GM21576 (cell line): ENCODE data around the gene MRPS27.

Source experiments
- ATAC-seq: cut with Tn5 transposase; IDR thresholded peaks from one replicate; pipeline ENCODE4 v1.9.1; 2021; ENCODE audit warnings: mild to moderate bottlenecking, moderate library complexity; ENCODE audit not compliant: unreplicated experiment

The MRPS27 gene

DNA sequence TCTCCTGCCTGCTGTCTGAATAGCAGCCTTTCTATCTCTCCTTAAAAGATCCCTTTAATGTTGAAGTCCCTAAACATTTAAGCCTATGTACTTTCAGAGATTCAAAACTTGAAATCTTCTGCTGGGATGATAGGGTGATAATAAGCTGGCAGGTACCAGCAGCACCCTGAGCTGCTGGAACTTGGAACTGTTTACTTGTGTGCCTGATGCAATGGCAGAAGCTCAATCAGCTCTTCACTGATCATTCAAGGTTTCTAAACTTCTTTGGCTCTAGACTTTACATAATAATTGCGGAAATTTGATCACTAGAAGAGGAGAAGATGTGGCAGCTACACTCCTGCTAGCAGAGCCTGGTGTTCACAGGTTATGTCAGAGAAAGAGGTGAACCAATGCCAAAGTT, 27.6 kb downstream of the MRPS27 start:
- ATAC-seq: no peak

DNA sequence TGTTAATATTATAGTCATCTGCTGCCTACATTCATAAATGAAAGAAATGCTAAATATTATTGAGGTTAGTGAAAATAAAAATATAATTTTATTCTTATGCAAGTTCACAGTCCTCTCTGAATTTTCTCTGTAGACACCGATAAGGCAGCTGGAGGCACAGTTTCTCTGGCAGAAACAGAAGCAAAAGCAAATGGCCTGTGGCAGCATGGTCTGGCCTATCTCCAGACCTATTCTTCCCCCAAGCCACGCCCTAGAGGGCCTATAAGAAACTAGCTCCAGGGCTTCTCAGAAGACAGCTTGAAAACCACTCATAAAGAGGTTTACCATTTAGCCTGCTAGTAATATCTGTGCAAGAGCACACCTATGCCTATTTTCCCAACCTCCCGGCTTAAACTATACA, 28.4 kb downstream of the MRPS27 start:
- no peak for ATAC-seq

DNA sequence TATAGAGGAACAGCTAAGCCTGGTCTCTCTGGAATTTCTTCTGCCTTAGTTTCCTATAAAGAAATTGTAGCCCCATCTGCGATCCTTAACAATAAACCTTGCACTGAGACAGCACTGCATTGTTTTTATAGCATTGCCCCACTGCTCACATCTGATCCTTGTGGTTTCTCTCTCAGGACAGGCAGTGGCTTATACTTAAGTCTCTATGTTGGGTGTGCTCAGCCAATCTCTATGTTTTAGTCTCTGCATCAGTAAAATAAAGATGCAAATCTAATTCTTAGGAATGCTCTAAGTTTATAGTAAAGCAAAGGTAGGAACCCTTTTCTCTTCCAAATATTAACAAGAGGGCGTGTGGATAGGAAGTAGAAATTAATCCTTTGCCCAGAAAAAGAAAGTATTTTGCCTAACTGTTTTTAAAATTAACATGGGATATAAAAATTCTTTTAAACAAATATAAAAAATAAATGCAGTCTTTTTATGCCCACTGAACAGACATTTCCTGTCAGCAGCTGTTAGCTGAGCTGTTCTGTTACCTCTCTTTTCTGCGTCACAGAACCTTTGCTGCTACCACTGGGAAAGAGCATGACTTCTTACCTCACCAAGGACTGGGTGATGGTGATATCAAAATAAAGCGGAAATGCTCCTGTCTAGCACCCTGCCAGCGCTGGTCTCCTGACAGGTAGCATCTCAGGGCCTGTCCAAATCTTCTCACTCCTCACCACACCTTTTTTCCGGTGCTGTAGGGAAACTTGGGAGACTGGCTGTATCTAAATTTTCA, 29.5 kb downstream of the MRPS27 start:
- no peak for ATAC-seq

DNA sequence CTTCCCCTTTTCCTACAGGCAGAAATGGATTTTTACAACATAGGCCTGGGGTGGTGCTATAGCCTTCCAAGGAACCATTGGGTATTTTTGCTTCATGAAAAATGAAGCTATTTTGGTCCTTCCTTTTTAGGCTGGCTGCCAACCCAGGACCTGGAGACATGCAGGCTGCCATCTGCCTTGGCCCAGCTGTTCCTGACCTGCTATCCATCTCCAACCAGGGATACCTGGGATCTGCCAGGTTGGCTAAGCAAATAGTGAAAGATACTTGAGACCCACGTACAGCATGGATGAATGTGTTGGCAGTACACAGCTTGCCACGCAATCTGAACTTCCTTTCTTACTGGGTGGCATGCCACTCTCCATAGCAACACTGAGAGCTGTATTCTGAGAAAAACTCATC, 31.1 kb downstream of the MRPS27 start:
- ATAC-seq: no peak

DNA sequence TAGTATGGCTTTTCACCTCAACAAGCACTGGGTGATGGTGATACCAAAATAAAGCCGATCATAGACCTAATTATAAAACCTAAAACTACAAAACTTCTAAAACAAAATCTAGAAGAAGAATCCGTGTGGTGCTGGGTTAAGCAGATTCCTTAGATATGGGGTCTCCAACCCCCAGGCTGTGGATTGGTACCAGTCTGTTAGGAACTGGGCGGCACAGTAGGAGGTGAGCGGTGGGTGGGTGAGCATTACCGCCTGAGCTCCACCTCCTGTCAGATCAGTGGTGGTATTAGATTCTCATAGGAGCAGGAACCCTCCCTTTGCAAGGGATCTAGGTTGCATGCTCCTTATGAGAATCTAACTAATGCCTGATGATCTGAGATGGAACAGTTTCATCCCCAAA, 33.2 kb downstream of the MRPS27 start:
- ATAC-seq: no peak

DNA sequence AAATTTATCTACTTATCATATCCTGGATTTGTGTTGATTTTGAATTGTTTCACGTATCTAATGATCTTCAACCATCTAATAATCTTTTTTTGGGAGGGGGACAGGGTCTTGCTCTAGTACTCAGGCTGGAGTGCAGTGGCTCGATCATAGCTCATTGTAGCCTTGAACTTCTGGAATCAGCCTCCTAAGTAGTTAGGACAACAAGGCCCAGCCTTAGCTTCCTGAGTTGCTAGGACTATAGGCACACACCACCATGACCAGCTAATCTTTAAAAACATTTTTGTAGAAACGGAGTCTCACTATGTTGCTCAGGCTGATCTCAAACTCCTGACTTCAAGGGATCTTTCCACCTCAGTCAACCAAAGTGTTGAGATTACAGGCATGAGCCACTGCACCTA, 34.6 kb downstream of the MRPS27 start:
- ATAC-seq: no peak

DNA sequence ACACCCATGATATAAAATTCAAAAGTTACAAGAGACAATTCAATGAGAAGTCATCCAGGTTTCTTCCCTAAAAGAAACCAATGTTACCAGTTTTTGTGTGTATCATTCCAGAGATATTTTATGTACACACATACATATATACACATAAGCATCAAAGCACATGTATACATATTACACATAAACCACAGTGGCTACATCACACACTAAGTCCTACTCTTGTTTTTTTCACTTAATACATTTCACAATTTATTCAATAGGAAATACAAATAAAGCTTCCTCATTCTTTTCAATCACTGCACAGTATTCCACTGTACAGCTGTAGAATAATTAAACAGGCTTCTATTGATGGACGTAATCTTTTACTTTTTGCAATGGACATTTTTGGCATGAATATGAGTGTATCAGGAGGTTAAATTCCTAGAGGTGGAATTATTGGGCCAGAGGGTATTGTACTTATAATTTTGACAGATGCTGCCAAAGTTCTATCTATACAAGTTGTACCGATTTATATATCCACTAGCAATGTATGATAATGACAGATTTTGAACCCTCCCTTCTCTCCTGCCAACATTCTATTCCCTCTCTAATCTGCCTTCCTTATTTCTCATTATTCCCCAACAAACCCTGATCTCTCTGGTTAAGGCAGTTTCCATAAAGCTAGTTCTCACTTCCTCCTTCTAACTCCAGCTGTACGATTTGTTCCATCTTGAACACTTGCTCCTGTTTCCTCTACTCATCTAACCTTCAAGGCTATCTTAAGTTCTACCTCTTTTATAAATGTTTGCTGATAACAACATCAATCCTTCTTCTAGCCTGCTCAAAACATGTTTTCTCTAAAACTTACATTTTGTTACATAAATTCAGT, 35.2 kb downstream of the MRPS27 start:
- ATAC-seq: no peak

DNA sequence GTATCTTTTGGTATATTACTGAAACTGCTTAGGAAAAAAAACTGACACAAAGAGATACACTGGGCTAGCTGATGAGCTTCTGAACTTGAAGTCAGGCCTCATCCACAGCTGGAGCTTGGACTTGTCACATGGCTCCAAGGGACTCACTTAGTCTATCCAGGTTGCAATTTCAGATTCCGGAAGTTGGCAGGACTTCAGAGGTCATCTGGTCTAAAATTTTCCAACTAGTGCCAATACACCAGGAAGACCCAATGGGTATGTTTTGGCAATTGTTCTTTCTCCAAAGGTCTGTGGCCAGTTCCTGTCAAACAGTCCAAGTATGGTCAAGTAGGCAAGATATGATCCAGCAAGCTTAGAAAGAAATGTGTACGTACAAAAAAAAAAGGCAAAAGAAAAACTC, 36.7 kb downstream of the MRPS27 start:
- ATAC-seq: no peak

DNA sequence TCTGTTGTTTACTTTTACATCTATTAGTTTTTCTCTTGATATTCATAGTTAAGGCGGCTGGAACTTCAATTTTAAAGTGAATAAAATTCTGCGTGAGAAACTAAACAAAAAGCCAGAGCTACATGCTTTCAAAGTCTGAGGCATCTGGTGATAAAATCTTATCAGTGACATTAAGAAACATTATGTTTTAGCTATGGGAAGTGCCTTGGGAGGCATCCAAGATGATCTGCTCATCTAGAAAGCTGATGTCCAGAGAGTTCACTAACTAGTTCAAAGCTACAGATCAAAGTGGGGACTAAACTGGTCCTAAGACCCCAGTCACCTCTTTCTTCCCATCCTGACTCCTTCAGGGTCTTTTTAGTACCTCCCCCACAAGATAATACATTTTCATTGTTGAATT, 37.2 kb downstream of the MRPS27 start:
- ATAC-seq: no peak

DNA sequence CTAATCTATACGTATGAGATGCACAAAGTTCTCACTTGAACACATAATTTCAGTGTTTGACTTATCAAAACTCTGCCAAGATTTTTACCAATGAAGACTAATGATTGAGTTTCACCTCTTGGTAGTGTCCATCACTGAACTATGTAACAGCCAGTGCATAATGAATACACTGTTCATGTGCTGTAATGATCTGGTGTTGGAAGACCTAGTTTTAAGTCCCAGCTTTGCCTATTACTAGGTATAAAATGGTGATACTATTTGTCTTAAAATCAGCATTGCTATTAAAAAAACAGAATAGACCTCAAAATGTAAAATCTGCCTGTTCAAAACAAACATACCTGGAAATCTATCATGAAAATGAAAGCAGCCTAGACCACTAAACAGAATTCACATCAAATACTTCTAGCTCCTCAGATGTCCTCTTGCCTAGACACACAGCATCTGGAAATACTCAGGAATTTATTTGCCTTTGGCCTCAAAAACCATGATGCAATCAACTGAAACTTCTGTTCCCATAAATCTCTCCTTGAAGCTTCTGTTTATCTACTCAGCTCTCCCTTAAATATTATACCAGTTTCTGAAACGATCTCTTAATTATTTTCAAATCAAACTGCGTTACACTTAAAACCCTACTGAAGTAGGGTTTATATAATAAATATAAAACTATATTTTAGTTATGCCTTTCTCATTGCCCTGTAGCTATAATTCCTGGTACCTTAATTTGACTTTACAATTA, 38.1 kb downstream of the MRPS27 start:
- ATAC-seq: no peak

DNA sequence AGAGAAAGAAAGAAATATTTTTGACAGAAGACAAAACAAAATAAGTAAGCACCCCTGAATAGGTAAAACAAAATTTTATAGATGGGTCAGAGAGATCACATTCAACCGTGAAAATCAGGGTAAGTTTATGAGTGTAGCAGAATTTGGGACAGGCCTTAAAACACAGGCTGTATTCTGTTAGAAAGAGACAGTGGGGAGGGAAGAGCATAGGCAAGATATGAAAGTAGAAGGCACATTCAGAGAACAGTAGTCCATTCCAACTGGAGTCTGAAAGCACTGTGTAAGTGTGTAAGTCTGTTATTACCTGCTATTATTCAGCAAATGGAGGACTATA, 38.6 kb downstream of the MRPS27 start:
- no peak for ATAC-seq

DNA sequence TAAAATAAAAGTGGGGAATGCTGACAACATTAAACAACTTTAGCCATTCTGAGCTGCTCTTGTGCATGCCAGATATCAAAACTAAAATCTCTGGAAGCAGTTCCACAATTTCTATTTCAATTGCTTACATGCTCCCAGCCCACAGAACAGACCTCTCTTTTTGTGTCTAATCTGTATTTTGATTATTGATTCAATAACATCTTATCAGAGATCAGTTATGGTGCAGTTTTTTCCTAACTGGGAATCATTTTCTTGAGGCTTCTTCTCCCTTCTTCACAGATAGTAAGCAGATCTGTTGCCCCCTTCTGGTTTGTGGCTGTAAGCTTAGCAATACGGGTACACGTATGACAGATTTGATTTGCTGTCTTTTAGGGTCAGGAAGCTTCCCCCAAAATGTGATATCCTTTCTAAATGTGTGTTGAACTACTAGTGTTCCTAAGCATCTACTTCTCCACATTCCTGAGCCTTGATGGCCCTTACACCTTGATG, 39.4 kb downstream of the MRPS27 start:
- ATAC-seq: no peak

DNA sequence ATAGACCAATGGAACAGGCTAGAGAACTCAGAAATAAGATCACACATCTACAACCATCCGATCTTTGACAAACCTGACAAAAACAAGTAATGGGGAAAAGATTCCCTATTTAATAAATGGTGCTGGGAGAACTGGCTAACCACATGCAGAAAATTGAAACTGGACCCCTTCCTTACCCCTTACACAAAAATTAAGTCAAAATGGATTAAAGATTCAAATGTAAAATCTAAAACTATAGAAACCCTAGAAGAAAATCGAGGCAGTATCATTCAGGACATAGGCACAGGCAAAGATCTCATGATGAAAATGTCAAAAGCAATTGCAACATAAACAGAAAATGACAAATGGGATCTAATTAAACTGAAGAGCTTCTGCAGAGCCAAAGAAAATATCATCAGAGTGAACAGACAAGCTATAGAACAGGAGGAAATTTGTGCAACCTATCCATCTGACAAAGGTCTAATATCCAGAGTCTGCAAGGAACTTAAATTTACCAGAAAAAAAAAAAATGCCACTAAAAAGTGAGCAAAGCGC, 43.8 kb downstream of the MRPS27 start:
- ATAC-seq: no peak

DNA sequence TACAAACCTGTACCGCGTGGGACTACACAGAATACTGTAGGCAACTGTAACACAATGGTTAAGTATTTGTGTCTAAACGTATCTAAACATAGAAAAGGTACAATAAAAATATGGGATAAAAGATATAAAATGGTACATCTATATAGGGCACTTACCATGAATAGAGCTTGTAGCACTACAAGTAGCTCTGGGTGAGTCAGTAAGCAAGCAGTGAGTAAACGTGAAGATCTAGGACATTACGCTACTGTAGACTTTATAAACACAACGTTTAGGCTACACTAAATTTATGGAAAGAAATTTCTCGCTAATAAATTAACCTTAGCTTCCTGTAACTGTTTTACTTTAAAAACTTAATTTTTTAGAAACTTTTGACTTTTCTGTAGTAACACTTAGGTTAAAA, 46.5 kb downstream of the MRPS27 start:
- no peak for ATAC-seq

DNA sequence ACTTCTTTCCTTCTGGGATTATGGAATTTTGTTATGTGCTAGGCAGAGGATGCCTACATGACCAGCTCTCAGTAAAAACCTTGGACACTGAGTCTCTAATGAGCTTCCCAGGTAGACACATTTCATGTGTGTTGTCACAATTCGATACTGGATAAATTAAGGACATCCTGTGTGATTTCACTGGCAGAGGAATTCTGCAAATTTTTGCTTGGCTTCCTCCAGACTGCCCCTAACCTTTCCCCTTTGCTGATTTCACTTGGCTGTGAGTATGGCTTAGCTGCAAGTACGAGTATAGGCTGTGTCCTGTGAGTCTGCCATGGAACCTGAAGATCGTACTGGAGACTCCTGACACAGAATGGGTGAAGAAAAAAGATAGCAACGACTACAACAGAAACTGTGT, 47.6 kb downstream of the MRPS27 start:
- ATAC-seq: no peak

DNA sequence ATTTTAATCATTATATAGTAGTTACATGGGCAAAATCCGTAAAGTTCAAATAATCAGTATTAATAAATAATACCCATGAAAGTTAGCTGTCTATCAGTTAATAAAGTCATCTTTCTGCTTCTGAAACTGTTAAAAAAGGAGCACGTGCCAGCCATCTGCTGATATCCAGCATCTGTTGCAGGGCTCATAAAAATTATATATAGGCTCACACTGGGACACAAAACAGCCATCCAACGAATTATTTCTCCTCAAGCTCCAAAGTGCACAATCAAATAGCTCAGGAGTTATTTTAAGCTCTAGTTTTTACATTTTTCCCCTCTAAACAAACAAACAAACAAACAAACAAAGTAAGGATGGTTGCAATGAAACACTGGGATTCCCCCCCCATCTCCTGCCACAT, 48.3 kb downstream of the MRPS27 start:
- no peak for ATAC-seq

DNA sequence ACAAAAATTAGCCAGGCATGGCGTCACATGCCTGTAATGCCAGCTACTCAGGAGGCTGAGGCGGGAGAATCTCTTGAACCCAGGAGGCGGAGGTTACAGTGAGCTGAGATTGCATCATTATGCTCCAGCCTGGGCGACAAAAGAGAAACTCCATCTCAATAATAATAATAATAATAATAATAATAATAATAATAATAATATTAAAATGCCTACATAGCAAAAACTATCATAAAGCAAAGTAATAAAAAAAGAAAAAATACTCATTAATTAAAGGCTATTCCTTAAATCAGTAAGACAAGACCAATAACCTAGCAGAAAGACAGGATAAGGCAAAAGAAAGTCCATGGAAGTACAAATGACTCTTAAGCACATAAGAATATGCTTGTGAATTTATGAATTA, 50.0 kb downstream of the MRPS27 start:
- no peak for ATAC-seq

DNA sequence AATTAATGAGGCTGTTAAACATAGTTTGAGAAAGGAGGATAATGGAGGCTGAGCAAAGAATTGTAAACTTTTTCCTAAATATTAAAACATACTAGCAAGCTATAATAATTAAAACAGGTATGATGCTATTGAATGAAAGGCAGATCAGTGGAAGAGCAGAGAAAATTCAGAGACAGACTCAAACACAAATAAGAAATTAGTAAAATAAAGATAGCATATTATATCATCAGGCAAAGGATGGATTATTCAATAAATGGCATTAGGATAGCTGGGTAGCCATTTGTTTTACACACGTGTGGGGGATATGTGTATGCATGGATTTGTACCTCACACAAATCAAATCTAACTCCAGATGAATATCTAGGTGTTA, 50.6 kb downstream of the MRPS27 start:
- no peak for ATAC-seq

DNA sequence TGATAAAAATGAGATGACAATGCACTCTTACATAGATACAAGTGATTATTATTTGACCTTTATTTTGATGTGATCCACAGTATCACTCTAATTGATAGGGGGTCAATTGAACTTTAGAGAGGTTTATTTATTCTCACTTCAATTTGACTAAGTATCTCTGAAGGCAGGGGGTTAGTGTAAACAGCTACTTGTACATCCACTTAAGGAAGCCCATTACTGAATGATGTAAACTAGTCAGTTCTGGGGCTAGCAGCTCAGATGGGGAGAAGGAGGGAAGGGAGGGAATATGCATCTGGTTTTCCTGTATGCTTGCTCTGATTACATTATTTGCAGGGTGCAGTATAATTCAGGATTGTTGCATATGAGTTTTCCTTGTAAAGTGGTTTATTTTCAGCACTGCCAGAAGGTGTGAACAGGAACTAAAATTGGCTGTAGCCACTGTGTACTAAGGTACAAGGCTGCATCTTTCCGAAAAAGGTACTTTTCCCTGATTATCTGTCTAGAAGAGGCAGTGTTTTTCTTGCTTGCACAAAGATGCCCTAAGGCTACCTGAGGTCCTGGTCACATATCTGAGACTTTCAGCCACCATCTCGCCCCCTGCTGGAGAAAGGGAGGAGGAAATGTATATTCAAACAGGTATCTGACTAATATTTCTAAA, 51.2 kb downstream of the MRPS27 start:
- ATAC-seq: no peak

DNA sequence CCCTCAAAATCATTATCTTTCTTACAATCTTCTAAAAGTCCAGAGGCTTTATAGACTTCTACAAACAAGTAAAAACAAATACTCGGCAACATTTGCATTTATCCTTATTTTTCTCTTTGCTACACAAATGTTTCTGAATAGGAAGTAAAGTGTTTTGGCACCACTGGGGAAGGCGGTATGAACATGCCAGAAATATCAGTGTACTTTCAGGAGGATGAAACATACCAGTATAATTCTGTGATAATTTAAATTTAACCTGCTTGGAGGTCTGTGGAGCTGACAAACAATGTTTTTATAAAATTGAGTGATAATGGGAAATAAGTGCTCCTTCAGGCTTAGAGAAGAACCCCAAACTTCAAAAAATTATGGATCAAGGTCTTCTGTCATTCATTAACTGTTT, 51.8 kb downstream of the MRPS27 start:
- ATAC-seq: no peak

DNA sequence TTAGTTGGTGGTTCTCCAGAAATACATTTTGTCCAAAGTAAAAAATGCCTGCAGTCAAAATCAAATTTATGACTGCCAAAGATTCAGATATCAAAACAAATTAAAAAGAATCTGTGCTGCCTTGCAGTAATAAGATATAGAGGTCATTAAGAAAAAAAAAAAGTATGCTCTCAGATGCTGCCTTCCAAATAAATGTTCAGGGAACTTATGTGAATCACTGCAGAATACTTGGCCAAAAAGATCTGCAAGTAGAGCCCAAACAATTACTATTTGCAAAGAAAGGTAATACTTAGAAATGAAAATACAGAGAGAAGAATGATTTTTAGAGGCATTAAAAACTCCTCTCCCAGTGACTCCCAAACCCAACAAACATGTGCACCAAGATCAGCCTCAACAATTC, 52.4 kb downstream of the MRPS27 start:
- ATAC-seq: no peak
